Stimulated activated CD8-positive, alpha-beta memory T cell treated with anti-CD3 and anti-CD28 coated beads, Interleukin-4, amount 100 ng/mL, for 1 hour (primary cell): Measurements from ENCODE around the gene PCDHGA1.
"Not testable (repeated sequence)": the region's sequence is repeated elsewhere in the genome, so short reads cannot be mapped to it uniquely, and the experiment has no call there.

Source experiments
- DNase-seq, 2 donors: peaks; one replicate each; pipeline ENCODE4 v3.0.0-alpha.2; 2020; ENCODE audit warnings: low read depth in 2 of 2, low spot score in 1 of 2

The PCDHGA1 gene

DNA sequence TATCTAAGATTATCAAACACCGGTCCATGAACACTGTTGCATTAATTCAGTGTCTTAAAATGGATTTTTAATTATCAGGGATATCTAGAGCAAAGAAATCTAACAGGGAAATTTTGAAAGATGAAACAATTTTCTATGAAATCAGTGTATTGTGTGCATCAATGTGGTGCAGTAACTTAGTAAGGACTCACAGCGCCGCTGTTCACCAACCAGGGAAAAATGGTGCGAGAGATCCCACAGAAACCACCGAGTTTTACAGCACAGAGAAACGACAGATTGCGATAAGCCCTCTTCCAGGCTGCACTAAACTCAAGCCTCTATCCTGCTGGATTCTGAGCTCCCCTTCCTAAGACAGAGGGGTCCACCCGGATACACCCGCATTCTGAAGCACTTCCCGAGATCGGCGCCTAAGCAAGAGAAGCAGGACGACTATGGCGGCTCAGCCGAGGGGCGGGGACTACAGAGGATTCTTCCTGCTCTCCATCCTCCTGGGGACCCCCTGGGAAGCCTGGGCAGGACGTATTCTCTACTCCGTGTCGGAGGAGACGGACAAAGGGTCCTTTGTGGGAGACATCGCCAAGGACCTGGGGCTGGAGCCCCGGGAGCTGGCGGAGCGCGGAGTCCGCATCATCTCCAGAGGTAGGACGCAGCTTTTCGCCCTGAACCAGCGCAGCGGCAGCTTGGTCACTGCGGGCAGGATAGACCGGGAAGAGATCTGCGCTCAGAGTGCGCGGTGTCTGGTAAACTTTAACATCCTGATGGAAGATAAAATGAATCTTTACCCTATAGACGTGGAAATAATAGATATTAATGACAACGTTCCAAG, 52.4 kb downstream of the PCDHGA1 start, which contains the start of gene PCDHGA7:
Gene PCDHGA7, plus strand, starts transcription at position 274 of the 826 bp plus-strand sequence. Its CDS starts 158 bp downstream, at position 432.
- DNase-seq, result no peak

DNA sequence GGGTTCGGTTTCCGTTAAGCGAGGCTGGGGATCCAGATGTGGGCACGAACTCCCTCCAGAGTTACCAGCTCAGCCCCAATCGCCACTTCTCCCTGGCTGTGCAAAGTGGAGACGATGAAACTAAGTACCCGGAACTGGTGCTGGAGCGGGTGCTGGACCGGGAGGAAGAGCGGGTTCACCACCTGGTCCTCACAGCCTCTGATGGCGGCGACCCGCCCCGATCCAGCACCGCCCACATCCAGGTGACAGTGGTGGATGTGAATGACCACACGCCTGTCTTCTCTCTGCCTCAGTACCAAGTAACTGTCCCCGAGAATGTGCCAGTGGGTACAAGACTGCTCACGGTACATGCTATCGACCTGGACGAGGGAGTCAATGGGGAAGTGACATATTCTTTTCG, 53.0 kb downstream of the PCDHGA1 start:
- no peak for DNase-seq

DNA sequence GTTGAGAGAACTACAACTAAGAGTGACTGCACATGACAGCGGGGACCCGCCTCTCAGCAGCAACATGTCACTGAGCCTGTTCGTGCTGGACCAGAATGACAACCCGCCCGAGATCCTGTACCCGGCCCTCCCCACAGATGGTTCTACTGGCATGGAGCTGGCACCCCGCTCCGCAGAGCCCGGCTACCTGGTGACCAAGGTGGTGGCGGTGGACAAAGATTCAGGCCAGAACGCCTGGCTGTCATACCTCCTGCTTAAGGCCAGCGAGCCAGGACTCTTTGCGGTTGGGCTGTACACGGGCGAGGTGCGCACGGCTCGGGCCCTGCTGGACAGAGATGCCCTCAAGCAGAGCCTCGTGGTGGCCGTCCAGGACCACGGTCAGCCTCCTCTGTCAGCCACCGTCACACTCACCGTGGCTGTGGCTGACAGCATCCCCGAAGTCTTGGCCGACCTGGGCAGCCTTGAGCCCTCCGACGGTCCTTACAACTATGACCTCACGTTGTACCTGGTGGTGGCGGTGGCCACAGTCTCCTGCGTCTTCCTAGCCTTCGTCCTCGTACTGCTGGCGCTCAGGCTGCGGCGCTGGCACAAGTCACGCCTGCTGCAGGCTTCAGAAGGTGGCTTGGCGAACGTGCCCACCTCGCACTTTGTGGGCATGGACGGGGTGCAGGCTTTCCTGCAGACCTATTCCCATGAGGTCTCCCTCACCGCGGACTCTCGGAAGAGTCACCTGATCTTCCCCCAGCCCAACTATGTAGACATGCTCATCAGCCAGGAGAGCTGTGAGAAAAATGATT, 54.4 kb downstream of the PCDHGA1 start:
- DNase-seq, result no peak

DNA sequence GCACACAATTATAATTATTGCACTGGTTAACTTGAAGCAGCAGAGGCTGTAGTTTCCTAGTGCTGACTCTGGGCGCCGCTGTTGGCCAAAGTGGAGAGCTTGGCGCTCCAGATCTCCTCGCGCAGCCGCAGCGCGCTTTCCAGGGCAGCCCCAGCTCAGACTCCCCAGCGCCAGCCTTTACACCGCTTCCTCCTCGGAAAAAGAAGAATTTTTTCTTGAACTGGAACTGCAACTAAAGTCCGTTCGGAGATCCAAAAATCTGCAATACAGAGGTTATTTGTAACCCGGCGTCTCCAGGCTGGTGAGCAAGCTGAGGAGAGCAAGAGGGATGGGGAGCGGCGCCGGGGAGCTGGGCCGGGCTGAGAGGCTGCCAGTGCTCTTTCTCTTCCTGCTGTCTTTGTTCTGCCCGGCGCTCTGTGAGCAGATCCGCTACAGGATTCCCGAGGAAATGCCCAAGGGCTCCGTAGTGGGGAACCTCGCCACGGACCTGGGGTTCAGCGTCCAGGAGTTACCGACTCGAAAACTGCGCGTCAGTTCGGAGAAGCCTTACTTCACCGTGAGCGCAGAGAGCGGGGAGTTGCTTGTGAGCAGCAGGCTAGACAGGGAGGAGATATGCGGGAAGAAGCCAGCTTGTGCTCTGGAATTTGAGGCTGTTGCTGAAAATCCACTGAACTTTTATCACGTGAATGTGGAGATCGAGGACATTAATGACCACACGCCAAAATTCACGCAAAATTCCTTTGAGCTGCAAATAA, 57.4 kb downstream of the PCDHGA1 start, which contains the start of gene PCDHGB4:
Gene PCDHGB4, plus strand, starts transcription at position 142 of the 755 bp plus-strand sequence. Its CDS starts 187 bp downstream, at position 329.
- DNase-seq, result not testable (repeated sequence)

DNA sequence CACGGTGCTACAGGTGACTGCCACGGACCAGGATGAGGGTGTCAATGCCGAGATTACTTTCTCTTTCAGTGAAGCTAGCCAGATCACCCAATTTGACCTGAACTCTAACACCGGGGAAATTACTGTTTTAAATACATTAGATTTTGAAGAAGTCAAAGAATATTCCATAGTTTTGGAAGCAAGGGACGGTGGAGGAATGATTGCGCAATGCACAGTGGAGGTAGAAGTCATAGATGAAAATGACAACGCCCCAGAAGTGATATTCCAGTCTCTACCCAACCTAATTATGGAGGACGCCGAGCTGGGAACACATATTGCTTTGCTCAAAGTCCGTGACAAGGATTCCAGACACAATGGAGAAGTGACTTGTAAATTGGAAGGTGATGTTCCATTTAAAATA, 58.3 kb downstream of the PCDHGA1 start:
- DNase-seq, result no peak

DNA sequence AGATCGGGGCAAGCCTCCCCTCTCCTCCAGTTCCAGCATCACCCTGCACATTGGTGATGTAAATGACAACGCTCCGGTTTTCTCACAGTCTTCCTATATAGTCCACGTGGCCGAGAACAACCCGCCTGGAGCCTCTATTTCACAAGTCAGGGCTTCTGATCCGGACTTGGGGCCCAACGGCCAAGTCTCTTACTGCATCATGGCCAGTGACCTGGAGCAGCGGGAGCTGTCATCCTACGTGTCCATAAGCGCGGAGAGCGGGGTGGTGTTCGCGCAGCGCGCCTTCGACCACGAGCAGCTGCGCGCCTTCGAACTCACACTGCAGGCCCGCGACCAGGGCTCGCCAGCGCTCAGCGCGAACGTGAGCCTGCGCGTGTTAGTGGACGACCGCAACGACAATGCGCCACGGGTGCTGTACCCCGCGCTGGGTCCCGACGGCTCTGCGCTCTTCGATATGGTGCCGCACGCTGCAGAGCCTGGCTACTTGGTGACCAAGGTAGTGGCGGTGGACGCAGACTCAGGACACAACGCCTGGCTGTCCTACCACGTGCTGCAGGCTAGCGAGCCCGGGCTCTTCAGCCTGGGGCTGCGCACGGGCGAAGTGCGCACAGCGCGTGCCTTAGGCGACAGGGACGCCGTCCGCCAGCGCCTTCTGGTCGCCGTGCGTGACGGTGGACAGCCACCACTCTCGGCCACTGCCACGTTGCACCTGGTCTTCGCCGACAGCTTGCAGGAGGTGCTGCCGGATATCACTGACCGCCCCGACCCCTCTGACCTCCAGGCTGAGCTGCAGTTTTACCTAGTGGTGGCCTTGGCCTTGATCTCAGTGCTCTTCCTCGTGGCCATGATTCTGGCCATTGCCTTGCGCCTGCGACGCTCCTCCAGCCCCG, 59.1 kb downstream of the PCDHGA1 start:
- DNase-seq, result no peak

DNA sequence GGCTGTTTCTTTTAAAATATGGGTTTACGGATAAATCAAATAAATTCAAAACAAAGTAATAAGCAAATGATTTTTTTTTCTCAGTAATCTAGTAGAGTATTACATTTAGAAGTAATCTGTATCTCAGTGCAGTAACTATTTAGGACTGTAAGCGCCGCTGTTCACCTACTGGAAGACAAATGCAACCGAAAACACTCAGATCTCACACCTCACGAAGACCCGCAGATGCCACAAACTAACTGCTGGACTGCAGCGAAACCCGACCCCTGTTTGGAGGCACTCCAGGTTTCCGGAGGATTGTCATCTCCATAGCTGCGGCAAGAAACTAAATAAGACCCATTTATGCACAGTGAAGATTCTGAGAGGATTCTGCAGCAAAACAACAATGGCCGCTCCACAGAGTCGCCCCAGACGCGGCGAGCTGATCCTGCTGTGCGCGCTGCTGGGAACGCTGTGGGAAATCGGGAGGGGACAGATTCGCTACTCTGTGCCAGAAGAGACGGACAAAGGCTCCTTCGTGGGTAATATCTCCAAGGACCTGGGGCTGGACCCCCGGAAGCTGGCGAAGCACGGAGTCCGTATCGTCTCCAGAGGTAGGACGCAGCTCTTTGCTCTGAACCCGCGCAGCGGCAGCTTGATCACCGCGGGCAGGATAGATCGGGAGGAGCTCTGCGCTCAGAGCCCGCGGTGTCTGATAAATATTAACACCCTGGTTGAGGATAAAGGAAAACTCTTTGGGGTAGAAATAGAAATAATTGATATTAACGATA, 62.3 kb downstream of the PCDHGA1 start, which contains the start of gene PCDHGA8:
Gene PCDHGA8, plus strand, starts transcription at position 205 of the 770 bp plus-strand sequence. Its CDS starts 181 bp downstream, at position 386.
- DNase-seq, result no peak

DNA sequence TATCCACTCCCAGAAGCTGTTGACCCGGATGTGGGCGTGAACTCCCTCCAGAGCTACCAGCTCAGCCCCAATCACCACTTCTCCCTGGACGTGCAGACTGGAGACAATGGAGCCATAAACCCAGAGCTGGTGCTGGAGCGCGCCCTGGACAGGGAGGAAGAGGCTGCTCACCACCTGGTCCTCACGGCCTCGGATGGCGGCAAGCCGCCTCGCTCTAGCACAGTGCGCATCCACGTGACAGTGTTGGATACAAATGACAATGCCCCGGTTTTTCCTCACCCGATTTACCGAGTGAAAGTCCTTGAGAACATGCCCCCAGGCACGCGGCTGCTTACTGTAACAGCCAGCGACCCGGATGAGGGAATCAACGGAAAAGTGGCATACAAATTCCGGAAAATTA, 63.0 kb downstream of the PCDHGA1 start:
- no peak for DNase-seq

DNA sequence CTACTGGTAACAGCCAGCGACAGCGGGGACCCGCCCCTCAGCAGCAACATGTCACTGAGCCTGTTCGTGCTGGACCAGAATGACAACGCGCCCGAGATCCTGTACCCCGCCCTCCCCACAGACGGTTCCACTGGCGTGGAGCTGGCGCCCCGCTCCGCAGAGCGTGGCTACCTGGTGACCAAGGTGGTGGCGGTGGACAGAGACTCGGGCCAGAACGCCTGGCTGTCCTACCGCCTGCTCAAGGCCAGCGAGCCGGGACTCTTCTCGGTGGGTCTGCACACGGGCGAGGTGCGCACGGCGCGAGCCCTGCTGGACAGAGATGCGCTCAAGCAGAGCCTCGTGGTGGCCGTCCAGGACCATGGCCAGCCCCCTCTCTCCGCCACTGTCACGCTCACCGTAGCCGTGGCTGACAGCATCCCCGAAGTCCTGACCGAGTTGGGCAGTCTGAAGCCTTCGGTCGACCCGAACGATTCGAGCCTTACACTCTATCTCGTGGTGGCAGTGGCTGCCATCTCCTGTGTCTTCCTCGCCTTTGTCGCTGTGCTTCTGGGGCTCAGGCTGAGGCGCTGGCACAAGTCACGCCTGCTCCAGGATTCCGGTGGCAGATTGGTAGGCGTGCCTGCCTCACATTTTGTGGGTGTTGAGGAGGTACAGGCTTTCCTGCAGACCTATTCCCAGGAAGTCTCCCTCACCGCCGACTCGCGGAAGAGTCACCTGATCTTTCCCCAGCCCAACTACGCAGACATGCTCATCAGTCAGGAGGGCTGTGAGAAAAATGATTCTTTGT, 64.3 kb downstream of the PCDHGA1 start:
- not testable (repeated sequence) for DNase-seq

DNA sequence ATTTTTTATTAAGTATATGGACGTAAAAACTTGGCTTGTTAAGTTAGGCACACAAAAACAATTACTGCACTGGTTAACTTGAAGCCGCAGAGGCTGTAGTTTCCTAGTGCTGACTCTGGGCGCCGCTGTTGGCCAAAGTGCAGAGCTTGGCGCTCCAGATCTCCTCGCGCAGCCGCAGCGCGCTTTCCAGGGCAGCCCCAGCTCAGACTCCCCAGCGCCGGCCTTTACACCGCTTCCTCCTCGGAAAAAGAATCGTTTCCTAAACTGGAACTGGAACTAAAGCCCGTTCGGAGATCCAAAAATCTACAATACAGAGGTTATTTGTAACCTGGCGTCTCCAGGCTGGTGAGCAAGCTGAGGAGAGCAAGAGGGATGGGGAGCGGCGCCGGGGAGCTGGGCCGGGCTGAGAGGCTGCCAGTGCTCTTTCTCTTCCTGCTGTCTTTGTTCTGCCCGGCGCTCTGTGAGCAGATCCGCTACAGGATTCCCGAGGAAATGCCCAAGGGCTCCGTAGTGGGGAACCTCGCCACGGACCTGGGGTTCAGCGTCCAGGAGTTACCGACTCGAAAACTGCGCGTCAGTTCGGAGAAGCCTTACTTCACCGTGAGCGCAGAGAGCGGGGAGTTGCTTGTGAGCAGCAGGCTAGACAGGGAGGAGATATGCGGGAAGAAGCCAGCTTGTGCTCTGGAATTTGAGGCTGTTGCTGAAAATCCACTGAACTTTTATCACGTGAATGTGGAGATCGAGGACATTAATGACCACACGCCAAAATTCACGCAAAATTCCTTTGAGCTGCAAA, 67.6 kb downstream of the PCDHGA1 start, which contains the start of gene PCDHGB5:
Gene PCDHGB5, plus strand, starts transcription at position 192 of the 796 bp plus-strand sequence. Its CDS starts 181 bp downstream, at position 373.
- DNase-seq, result not testable (repeated sequence)

DNA sequence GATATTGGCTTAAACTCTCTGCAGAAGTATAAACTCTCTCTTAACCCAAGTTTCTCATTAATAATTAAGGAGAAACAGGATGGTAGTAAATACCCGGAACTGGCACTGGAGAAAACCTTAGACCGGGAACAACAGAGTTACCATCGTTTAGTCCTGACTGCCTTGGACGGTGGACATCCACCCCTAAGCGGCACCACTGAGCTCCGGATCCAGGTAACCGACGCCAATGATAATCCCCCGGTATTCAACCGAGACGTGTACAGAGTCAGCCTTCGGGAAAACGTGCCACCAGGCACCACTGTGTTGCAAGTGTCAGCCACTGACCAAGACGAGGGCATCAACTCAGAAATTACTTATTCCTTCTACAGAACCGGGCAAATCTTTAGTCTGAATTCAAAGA, 68.3 kb downstream of the PCDHGA1 start:
- no peak for DNase-seq

DNA sequence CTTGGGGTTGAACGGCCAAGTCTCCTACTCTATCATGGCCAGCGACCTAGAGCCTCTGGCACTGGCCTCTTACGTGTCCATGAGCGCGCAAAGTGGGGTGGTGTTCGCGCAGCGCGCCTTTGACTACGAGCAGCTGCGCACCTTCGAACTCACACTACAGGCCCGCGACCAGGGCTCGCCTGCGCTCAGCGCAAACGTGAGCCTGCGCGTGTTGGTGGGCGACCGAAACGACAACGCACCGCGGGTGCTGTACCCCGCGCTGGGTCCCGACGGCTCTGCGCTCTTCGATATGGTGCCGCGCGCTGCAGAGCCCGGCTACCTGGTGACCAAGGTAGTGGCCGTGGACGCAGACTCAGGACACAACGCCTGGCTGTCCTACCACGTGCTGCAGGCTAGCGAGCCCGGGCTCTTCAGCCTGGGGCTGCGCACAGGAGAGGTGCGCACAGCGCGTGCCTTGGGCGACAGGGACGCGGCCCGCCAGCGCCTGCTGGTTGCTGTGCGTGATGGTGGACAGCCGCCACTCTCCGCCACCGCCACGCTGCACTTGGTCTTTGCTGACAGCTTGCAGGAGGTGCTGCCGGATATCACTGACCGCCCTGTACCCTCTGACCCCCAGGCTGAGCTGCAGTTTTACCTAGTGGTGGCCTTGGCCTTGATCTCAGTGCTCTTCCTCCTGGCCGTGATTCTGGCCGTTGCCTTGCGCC, 69.4 kb downstream of the PCDHGA1 start:
- DNase-seq, result no peak

DNA sequence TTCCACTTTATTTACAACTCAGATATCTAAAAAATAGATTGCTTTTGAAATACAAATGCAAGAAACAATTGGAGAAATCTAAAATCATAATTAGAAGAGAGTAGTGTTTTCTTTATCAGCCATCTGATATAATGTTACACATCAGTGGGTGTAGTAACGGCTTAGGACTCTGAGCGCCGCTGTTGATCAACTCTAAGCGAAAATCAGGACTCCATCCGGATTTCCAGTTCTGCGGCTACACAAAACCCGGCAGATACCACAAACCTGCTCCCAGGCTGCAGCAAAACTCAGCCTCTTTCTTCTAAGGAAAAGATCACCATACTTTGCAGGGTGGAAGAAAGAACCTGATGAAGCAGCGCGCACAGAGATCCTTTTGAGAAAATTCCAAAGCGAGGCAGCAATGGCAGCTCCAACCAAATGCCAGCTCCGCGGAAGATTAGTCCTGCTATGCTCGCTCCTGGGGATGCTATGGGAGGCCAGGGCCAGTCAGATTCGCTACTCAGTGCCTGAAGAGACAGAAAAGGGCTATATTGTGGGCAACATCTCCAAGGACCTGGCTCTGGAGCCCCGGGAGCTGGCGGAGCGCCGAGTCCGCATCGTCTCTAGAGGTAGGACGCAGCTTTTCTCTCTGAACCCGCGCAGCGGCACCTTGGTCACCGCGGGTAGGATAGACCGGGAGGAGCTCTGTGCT, 72.4 kb downstream of the PCDHGA1 start, which contains the start of gene PCDHGA9:
Gene PCDHGA9, plus strand, starts transcription at position 226 of the 691 bp plus-strand sequence. Its CDS starts 175 bp downstream, at position 401.
- no peak for DNase-seq

DNA sequence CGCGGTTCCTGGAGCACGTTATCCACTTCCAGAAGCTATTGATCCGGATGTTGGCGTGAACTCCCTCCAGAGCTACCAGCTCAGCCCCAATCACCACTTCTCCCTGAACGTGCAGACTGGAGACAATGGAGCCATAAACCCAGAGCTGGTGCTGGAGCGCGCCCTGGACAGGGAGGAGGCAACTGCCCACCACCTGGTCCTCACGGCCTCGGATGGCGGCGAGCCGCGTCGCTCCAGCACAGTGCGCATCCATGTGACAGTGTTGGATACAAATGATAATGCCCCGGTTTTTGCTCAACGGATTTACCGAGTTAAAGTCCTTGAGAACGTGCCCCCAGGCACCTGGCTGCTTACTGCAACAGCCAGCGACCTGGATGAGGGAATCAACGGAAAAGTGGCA, 73.1 kb downstream of the PCDHGA1 start:
- no peak for DNase-seq

DNA sequence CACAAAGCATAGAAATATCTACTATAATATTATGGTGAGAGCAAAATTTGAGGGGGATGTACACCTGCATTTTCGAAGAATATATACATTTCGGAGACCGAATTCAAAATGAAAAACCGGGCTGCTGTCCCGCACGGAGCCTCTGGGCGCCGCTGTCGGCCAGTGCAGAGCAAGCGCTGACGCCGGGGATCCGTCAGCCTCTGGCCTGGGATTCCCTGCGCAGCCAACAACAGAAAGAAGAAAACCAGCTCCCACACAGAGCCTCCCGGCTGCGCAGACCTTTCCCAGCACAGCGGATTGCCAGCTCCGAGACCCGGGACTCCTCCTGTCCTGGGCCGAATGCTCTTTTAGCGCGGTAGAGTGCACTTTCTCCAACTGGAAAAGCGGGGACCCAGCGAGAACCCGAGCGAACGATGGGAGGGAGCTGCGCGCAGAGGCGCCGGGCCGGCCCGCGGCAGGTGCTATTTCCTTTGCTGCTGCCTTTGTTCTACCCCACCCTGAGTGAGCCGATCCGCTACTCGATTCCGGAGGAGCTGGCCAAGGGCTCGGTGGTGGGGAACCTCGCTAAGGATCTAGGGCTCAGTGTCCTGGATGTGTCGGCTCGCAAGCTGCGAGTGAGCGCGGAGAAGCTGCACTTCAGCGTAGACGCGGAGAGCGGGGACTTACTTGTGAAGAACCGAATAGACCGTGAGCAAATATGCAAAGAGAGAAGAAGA, 77.6 kb downstream of the PCDHGA1 start, which contains the start of gene PCDHGB6:
Gene PCDHGB6, plus strand, starts transcription at position 232 of the 716 bp plus-strand sequence. Its CDS starts 182 bp downstream, at position 414.
- not testable (repeated sequence) for DNase-seq
